WTC11 (cell line): Measurements from ENCODE around the gene SYNGR1. TPM values are rescaled to one million over a fixed set of nuclear protein-coding genes. Genes with fewer than 3 reads are reported as not detected.
"Not testable (repeated sequence)": the region's sequence is repeated elsewhere in the genome, so short reads cannot be mapped to it uniquely, and the experiment has no call there.

Experiments used
- ATAC-seq: fragments of 200-7000 bp; cut with Tn5 transposase; 2 replicates; pipeline ENCODE4 v1.10.0; 2021; ENCODE audit warnings: mild to moderate bottlenecking, moderate library complexity
- CTCF ChIA-PET: fragments of 300-600 bp; sonication (Branson Sonifier 250); formaldehyde crosslinking; loops from one replicate; lab custom pipeline; 2021; ENCODE audit warnings: antibody characterized with exemption; lab: Charles Lee
- POLR2A ChIA-PET: fragments of 350-600 bp; sonication (Branson Sonifier 250); formaldehyde crosslinking; loops from one replicate; lab custom pipeline; 2021; ENCODE audit warnings: antibody characterized with exemption; lab: Charles Lee
- DNase-seq: peaks from one replicate; pipeline ENCODE4 v3.0.0; 2021; ENCODE audit warnings: low spot score
- H3K27ac Mint-ChIP-seq: 2 replicates; pipeline ENCODE4 v1.8.0; 2021; ENCODE audit warnings: mixed read lengths
- H3K27me3 Mint-ChIP-seq: 2 replicates; pipeline ENCODE4 v1.8.0; 2021; ENCODE audit warnings: low read depth, mild to moderate bottlenecking, moderate library complexity, mixed read lengths
- H3K36me3 Mint-ChIP-seq: 2 replicates; pipeline ENCODE4 v1.8.0; 2021; ENCODE audit warnings: mixed read lengths
- H3K4me1 Mint-ChIP-seq: 2 replicates; pipeline ENCODE4 v1.8.0; 2022; ENCODE audit warnings: mixed read lengths
- H3K4me3 Mint-ChIP-seq: 2 replicates; pipeline ENCODE4 v1.8.0; 2021; ENCODE audit warnings: mild to moderate bottlenecking, moderate library complexity, mixed read lengths
- H3K9me3 Mint-ChIP-seq: 2 replicates; pipeline ENCODE4 v1.8.0; 2021; ENCODE audit warnings: mixed read lengths
- ATF2 ChIP-seq: sonication (generic); formaldehyde crosslinking; IDR thresholded peaks from 2 replicates; pipeline ENCODE4 v1.8.1; 2022; ENCODE audit warnings: low read depth, missing genetic modification reagents, borderline replicate concordance
- CREB1 ChIP-seq: sonication (generic); formaldehyde crosslinking; IDR thresholded peaks from 2 replicates; pipeline ENCODE4 v1.8.0; 2023; ENCODE audit warnings: mild to moderate bottlenecking, missing genetic modification reagents
- CREM ChIP-seq: sonication (generic); formaldehyde crosslinking; IDR thresholded peaks from 2 replicates; pipeline ENCODE4 v1.8.1; 2022; ENCODE audit warnings: mild to moderate bottlenecking, missing genetic modification reagents, moderate library complexity
- E2F4 ChIP-seq: sonication (generic); formaldehyde crosslinking; IDR thresholded peaks from 2 replicates; pipeline ENCODE4 v1.8.1; 2022; ENCODE audit warnings: low read depth, mild to moderate bottlenecking, moderate library complexity, missing genetic modification reagents, borderline replicate concordance
- ETV6 ChIP-seq: sonication (generic); formaldehyde crosslinking; IDR thresholded peaks from 2 replicates; pipeline ENCODE4 v1.8.1; 2022; ENCODE audit warnings: mild to moderate bottlenecking, missing genetic modification reagents
- FOXK1 ChIP-seq: sonication (generic); formaldehyde crosslinking; IDR thresholded peaks from 2 replicates; pipeline ENCODE4 v1.8.0; 2022; ENCODE audit warnings: mild to moderate bottlenecking, moderate library complexity, missing genetic modification reagents
- FOXP1 ChIP-seq: sonication (generic); formaldehyde crosslinking; IDR thresholded peaks from 2 replicates; pipeline ENCODE4 v1.8.0; 2022; ENCODE audit warnings: missing genetic modification reagents, mild to moderate bottlenecking, moderate library complexity, borderline replicate concordance
- JAZF1 ChIP-seq: fragments of 250-450 bp; sonication (Bioruptor Pico); IDR thresholded peaks from 2 replicates; pipeline ENCODE4 v1.9.0; 2021; ENCODE audit warnings: moderate library complexity, mild to moderate bottlenecking, inconsistent platforms
- OVOL2 ChIP-seq: fragments of 250-450 bp; sonication (Bioruptor Pico); IDR thresholded peaks from 2 replicates; pipeline ENCODE4 v1.9.0; 2021; ENCODE audit warnings: mild to moderate bottlenecking, borderline replicate concordance
- RELA ChIP-seq: sonication (generic); formaldehyde crosslinking; IDR thresholded peaks from 2 replicates; pipeline ENCODE4 v1.8.1; 2022; ENCODE audit warnings: missing genetic modification reagents, mild to moderate bottlenecking, borderline replicate concordance
- SP1 ChIP-seq: sonication (generic); formaldehyde crosslinking; conservative IDR thresholded peaks from 2 replicates; pipeline ENCODE4 v1.8.1; 2022; ENCODE audit warnings: missing genetic modification reagents
- ZNF121 ChIP-seq: sonication (generic); formaldehyde crosslinking; IDR thresholded peaks from 2 replicates; pipeline ENCODE4 v1.8.0; 2023; ENCODE audit warnings: missing genetic modification reagents
- ZNF317 ChIP-seq: sonication (generic); formaldehyde crosslinking; IDR thresholded peaks from 2 replicates; pipeline ENCODE4 v1.8.1; 2023; ENCODE audit warnings: low read depth, mild to moderate bottlenecking, moderate library complexity, missing genetic modification reagents, borderline replicate concordance
- ZSCAN18 ChIP-seq: fragments of 250-450 bp; sonication (Bioruptor Pico); IDR thresholded peaks from 2 replicates; pipeline ENCODE4 v2.1.2; 2022; ENCODE audit warnings: mild to moderate bottlenecking, moderate library complexity
- total RNA-seq: library from RNA; stranded (reverse); gene quantifications from 3 replicates; pipeline ENCODE4 v1.2.3, GENCODE V29; 2021
- TF ChIP-seq, protein P1 (sequence below): sonication (generic); formaldehyde crosslinking; IDR thresholded peaks from 2 replicates; pipeline ENCODE4 v1.8.1; 2023; ENCODE audit warnings: mild to moderate bottlenecking, missing genetic modification reagents, moderate library complexity
- TF ChIP-seq, protein P2 (sequence below): fragments of 200-600 bp; IDR thresholded peaks from 2 replicates; pipeline ENCODE4 v1.8.0; 2022; ENCODE audit warnings: antibody characterized with exemption
- TF ChIP-seq, protein P3 (sequence below): sonication (generic); formaldehyde crosslinking; IDR thresholded peaks from 2 replicates; pipeline ENCODE4 v1.8.1; 2022; ENCODE audit warnings: mild to moderate bottlenecking, moderate library complexity, missing genetic modification reagents
- TF ChIP-seq, protein P4 (sequence below): sonication (generic); formaldehyde crosslinking; IDR thresholded peaks from 2 replicates; pipeline ENCODE4 v1.8.0; 2023; ENCODE audit warnings: mild to moderate bottlenecking, missing genetic modification reagents

Gene SYNGR1
- total RNA-seq, 1 experiment from 2014 or later, result 35.3 TPM

DNA sequence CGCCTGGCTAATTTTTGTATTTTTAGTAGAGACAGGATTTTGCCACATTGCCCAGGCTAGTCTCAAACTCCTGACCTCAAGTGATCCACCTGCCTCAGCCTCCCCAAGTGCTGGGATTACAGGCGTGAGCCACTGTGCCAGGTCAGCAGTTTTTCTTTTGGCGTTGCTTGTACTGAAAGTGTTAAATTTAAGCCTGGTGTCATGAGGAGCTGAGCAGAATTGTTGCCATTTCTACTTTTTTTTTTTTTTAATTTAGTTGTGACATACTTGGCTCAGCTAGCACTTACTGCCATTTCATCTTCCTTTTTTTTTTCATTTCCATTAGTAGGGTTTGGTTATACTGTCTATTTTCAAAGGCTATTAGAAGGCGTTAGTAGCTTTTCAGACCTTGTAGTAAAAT, 60.5 kb downstream of the SYNGR1 start:
- ATAC-seq, result no peak
- H3K4me1 Mint-ChIP-seq, result no peaks in the 10 kb centered on the region

DNA sequence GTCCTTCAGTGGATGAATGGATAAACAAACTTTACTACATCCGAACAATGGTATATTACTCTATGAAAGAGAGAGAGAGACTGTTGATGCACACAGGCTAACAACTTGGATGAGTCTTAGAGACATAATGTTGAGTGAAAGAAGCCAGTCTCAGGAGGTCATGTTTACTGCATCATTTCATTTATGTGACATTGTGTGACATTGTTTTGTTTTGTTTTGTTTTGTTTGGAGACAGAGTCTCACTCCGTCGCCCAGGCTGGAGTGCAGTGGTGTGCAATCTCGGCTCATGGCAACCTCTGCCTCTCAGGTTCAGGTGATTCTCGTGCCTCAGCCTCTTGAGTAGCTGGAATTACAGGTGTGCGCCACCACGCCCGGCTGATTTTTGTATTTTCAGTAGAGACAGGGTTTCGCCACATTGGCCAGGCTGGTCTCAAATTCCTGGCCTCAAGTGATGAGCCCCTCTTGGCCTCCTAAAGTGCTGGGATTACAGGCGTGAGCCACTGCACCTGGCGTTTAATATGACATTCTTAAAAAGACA, 62.1 kb downstream of the SYNGR1 start:
- POLR2A ChIA-PET, result not testable (repeated sequence)

More for the DNA sequence above, 60.5 kb downstream of the SYNGR1 start:
- Mint-ChIP-seq H3K27me3 (no peaks in the 10 kb centered on the region), H3K9me3 (no peaks in the 10 kb centered on the region), H3K27ac (no peak overlapping the region), H3K4me3 (no peak overlapping the region), H3K36me3 (peaks cover 5% of the 10 kb centered on the region)
- CTCF ChIA-PET, result interaction anchor here (1.1 to 3.1 kb wide), 2 partner anchors 11 to 86 kb away, joined by 3 to 16 read pairs; partner anchors contain the start of gene TAB1
- no peak for DNase-seq
- POLR2A ChIA-PET, result no interaction called here
- TF ChIP-seq E2F4 (CRISPR knock-in tag), result no peak
- no peak for TF ChIP-seq RELA (CRISPR knock-in tag)
- TF ChIP-seq ETV6 (CRISPR knock-in tag), result no peak
- TF ChIP-seq ATF2, result no peak
- TF ChIP-seq, protein P1, sequence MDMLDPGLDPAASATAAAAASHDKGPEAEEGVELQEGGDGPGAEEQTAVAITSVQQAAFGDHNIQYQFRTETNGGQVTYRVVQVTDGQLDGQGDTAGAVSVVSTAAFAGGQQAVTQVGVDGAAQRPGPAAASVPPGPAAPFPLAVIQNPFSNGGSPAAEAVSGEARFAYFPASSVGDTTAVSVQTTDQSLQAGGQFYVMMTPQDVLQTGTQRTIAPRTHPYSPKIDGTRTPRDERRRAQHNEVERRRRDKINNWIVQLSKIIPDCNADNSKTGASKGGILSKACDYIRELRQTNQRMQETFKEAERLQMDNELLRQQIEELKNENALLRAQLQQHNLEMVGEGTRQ (CRISPR knock-in tag), result no peak
- no peak for TF ChIP-seq SP1 (CRISPR knock-in tag)
- no peak for TF ChIP-seq OVOL2
- no peak for TF ChIP-seq FOXP1 (CRISPR knock-in tag)
- TF ChIP-seq CREM, result no peak
- no peak for TF ChIP-seq ZNF317
- TF ChIP-seq JAZF1 (CRISPR knock-in tag), result no peak
- TF ChIP-seq, protein P2, sequence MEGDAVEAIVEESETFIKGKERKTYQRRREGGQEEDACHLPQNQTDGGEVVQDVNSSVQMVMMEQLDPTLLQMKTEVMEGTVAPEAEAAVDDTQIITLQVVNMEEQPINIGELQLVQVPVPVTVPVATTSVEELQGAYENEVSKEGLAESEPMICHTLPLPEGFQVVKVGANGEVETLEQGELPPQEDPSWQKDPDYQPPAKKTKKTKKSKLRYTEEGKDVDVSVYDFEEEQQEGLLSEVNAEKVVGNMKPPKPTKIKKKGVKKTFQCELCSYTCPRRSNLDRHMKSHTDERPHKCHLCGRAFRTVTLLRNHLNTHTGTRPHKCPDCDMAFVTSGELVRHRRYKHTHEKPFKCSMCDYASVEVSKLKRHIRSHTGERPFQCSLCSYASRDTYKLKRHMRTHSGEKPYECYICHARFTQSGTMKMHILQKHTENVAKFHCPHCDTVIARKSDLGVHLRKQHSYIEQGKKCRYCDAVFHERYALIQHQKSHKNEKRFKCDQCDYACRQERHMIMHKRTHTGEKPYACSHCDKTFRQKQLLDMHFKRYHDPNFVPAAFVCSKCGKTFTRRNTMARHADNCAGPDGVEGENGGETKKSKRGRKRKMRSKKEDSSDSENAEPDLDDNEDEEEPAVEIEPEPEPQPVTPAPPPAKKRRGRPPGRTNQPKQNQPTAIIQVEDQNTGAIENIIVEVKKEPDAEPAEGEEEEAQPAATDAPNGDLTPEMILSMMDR, result no peak
- TF ChIP-seq FOXK1, result no peak
- no peak for TF ChIP-seq ZSCAN18 (CRISPR knock-in tag)
- no peak for TF ChIP-seq ZNF121
- TF ChIP-seq, protein P3, sequence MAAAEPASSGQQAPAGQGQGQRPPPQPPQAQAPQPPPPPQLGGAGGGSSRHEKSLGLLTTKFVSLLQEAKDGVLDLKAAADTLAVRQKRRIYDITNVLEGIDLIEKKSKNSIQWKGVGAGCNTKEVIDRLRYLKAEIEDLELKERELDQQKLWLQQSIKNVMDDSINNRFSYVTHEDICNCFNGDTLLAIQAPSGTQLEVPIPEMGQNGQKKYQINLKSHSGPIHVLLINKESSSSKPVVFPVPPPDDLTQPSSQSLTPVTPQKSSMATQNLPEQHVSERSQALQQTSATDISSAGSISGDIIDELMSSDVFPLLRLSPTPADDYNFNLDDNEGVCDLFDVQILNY, result no peak
- no peak for TF ChIP-seq CREB1 (CRISPR knock-in tag)
- TF ChIP-seq, protein P4, sequence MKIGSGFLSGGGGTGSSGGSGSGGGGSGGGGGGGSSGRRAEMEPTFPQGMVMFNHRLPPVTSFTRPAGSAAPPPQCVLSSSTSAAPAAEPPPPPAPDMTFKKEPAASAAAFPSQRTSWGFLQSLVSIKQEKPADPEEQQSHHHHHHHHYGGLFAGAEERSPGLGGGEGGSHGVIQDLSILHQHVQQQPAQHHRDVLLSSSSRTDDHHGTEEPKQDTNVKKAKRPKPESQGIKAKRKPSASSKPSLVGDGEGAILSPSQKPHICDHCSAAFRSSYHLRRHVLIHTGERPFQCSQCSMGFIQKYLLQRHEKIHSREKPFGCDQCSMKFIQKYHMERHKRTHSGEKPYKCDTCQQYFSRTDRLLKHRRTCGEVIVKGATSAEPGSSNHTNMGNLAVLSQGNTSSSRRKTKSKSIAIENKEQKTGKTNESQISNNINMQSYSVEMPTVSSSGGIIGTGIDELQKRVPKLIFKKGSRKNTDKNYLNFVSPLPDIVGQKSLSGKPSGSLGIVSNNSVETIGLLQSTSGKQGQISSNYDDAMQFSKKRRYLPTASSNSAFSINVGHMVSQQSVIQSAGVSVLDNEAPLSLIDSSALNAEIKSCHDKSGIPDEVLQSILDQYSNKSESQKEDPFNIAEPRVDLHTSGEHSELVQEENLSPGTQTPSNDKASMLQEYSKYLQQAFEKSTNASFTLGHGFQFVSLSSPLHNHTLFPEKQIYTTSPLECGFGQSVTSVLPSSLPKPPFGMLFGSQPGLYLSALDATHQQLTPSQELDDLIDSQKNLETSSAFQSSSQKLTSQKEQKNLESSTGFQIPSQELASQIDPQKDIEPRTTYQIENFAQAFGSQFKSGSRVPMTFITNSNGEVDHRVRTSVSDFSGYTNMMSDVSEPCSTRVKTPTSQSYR, result no peak

DNA sequence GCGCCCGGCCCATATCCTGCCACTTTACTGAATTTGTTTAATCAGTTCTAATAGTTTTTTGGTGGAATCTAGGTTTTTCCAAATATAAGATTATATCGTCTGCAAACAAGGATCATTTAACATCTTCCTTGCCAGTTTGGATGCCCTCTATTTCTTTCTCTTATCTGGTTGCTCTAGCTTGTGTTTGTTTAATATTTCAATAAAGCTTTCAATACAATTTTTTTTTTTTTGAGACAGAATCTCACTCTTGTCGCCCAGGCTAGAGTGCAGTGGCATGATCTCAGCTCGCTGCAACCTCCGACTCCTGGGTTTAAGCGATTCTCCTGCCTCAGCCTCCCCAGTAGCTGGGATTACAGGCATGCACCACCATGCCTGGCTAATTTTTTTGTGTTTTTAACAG, 63.4 kb downstream of the SYNGR1 start:
- H3K4me3 Mint-ChIP-seq, ATAC-seq, H3K4me1 Mint-ChIP-seq, H3K27ac Mint-ChIP-seq, H3K36me3 Mint-ChIP-seq, H3K27me3 Mint-ChIP-seq, DNase-seq, POLR2A ChIA-PET, H3K9me3 Mint-ChIP-seq: not testable (repeated sequence)
- CTCF ChIA-PET, result interaction anchor here (0.7 to 3.1 kb wide), 5 partner anchors 14 to 83 kb away, joined by 3 to 16 read pairs (median 4); partner anchors contain the start of gene TAB1

More for the DNA sequence above, 62.1 kb downstream of the SYNGR1 start:
- not testable (repeated sequence) for H3K36me3 Mint-ChIP-seq, H3K9me3 Mint-ChIP-seq, H3K27ac Mint-ChIP-seq, H3K27me3 Mint-ChIP-seq, H3K4me1 Mint-ChIP-seq, DNase-seq, H3K4me3 Mint-ChIP-seq, ATAC-seq
- CTCF ChIA-PET, result interaction anchor here (3.1 kb wide), 1 partner anchor 12 kb away, joined by 16 read pairs; the partner anchor contains the start of gene TAB1
